AG04449 (cell line): ENCODE measurements around the gene GRK2.
A peak's percentile ranks its signal among the peaks of the same experiment; 100 is the strongest.

Experiments used
- CTCF ChIA-PET: fragments of 350-600 bp; formaldehyde crosslinking; extraction: SDS; loops from one replicate; lab custom pipeline; 2021; ENCODE audit warnings: antibody characterized with exemption; lab: Yijun Ruan, JAX
- POLR2A ChIA-PET: fragments of 400-600, 350-600 bp; formaldehyde crosslinking; extraction: SDS; loops from one replicate; lab custom pipeline; 2020; ENCODE audit warnings: antibody characterized with exemption, inconsistent platforms; lab: Yijun Ruan, JAX
- DNase-seq: peaks from one replicate; pipeline ENCODE4 v3.0.0-alpha.2; 2010; ENCODE audit warnings: low read depth, low spot score
- H3K4me3 ChIP-seq: 2 replicates; pipeline ENCODE4 v1.5.1; 2011; ENCODE audit warnings: low read depth, mild to moderate bottlenecking, control low read depth, low read length
- CTCF ChIP-seq: IDR thresholded peaks from one replicate; pipeline ENCODE4 v1.5.1; 2011; ENCODE audit warnings: mild to moderate bottlenecking, moderate library complexity, low read length, control low read depth, inconsistent platforms; ENCODE audit not compliant: insufficient read depth; ENCODE audit errors: missing control alignments

The GRK2 gene

GRCh38 chr11:67287355-67288197 is 21.3 kb downstream of the GRK2 start:
- peak overlapping the region; percentile 77 for H3K4me3 ChIP-seq
- no peak for DNase-seq
- no peak for TF ChIP-seq CTCF
- POLR2A ChIA-PET = interaction anchor here (0.6 to 2.7 kb wide), 5 partner anchors 10 to 48 kb away, joined by 3 to 18 read pairs (median 3); partner anchors contain the start of gene SSH3
- CTCF ChIA-PET = interaction anchor here (1.2 to 3.5 kb wide), 6 partner anchors 10 to 206 kb away, joined by 3 to 34 read pairs (median 8); no protein-coding TSS in a partner anchor

GRCh38 chr11:67288198-67288451 is 21.9 kb downstream of the GRK2 start:
- no peak for DNase-seq
- ChIA-PET CTCF (interaction anchor here (1.2 to 3.5 kb wide), 6 partner anchors 10 to 207 kb away, joined by 3 to 34 read pairs (median 8); no protein-coding TSS in a partner anchor), POLR2A (interaction anchor here (0.6 to 2.7 kb wide), 5 partner anchors 10 to 48 kb away, joined by 3 to 18 read pairs (median 3); partner anchors contain the start of gene SSH3)
- peak overlapping the region; percentile 77 for H3K4me3 ChIP-seq
- no peak for TF ChIP-seq CTCF

GRCh38 chr11:67288452-67289225 is 22.4 kb downstream of the GRK2 start:
- peak; percentile 59 for DNase-seq
- CTCF ChIA-PET = interaction anchor here (0.6 to 3.5 kb wide), 11 partner anchors 11 to 207 kb away, joined by 3 to 34 read pairs (median 6); no protein-coding TSS in a partner anchor
- POLR2A ChIA-PET = interaction anchor here (0.6 to 2.7 kb wide), 7 partner anchors 10 to 49 kb away, joined by 3 to 18 read pairs (median 3); partner anchors contain the start of gene SSH3
- H3K4me3 ChIP-seq = peak overlapping the region; percentile 77
- TF ChIP-seq CTCF = peak; percentile 55

- ChIA-PET CTCF (interaction anchor here (0.6 to 3.5 kb wide), 8 partner anchors 10 to 92 kb away, joined by 3 to 34 read pairs (median 6); no protein-coding TSS in a partner anchor), POLR2A (interaction anchor here (0.8 to 2.7 kb wide), 3 partner anchors 11 to 43 kb away, joined by 3 to 18 read pairs (median 4); partner anchors contain the start of gene SSH3)
- no peak for TF ChIP-seq CTCF
- H3K4me3 ChIP-seq = peak within 1 kb of the TSS; percentile 83
- DNase-seq = no peak
Measured at GRCh38 chr11:67289226-67289650, 23.0 kb downstream of the GRK2 start, which contains the start of gene ANKRD13D. Gene ANKRD13D, plus strand, starts transcription at chr11:67289303. Its CDS starts 158 bp downstream, at chr11:67289461.

- CTCF ChIA-PET = interaction anchor here (0.6 to 3.5 kb wide), 9 partner anchors 10 to 92 kb away, joined by 3 to 34 read pairs (median 5); no protein-coding TSS in a partner anchor
- POLR2A ChIA-PET = interaction anchor here (0.6 to 1.0 kb wide), 3 partner anchors 13 to 90 kb away, joined by 3 to 4 read pairs (median 3); partner anchors contain the start of gene SSH3
- DNase-seq = no peak
- no peak for TF ChIP-seq CTCF
- peak overlapping the region; percentile 83 for H3K4me3 ChIP-seq
Measured at GRCh38 chr11:67289651-67290479, 23.6 kb downstream of the GRK2 start.
